CD4-positive, alpha-beta memory T cell (primary cell): Measurements from ENCODE around the gene MYL12B. TPM values are rescaled to one million over a fixed set of nuclear protein-coding genes. Genes with fewer than 3 reads are reported as not detected.

Experiments used
- CTCF ChIA-PET: fragments of 350-600 bp; sonication (Branson Sonifier 250); formaldehyde crosslinking; loops from one replicate; lab custom pipeline; 2021; ENCODE audit warnings: inconsistent platforms; ENCODE audit not compliant: partially characterized antibody; lab: Charles Lee
- POLR2A ChIA-PET: fragments of 350-600 bp; sonication (Branson Sonifier 250); formaldehyde crosslinking; loops from one replicate; lab custom pipeline; 2021; ENCODE audit not compliant: partially characterized antibody; lab: Charles Lee
- DNase-seq, 5 donors: peaks; one replicate each; pipeline versions ENCODE4 v3.0.0 to v3.0.0-alpha.2; 2020 to 2022; ENCODE audit warnings: mixed read lengths in 1 of 5
- H3K27ac ChIP-seq: one replicate; pipeline ENCODE4 v1.7.0; 2013; ENCODE audit warnings: low read depth, low read length
- H3K27me3 ChIP-seq: 2 replicates; pipeline ENCODE4 v1.7.0; 2013; ENCODE audit warnings: mild to moderate bottlenecking, low read length, moderate library complexity; ENCODE audit not compliant: insufficient read depth
- H3K36me3 ChIP-seq: 2 replicates; pipeline ENCODE4 v1.7.0; 2013; ENCODE audit warnings: mild to moderate bottlenecking, low read length, moderate library complexity; ENCODE audit not compliant: insufficient read depth
- H3K4me1 ChIP-seq: 2 replicates; pipeline ENCODE4 v1.7.0; 2013; ENCODE audit warnings: mild to moderate bottlenecking, low read length, moderate library complexity; ENCODE audit not compliant: insufficient read depth
- H3K4me3 ChIP-seq, 2 donors: one replicate each; pipeline ENCODE4 v1.7.0; 2013; ENCODE audit warnings: low read length in 2 of 2, mild to moderate bottlenecking in 1 of 2
- H3K9me3 ChIP-seq, 2 donors: one replicate each; pipeline ENCODE4 v1.7.0; 2013; ENCODE audit warnings: low read length in 2 of 2, control low read depth in 1 of 2; ENCODE audit not compliant: control insufficient read depth in 1 of 2
- H3K27ac Mint-ChIP-seq, 7 donors: one replicate each; pipeline ENCODE4 v1.8.0; 2020 to 2021; ENCODE audit warnings: mixed read lengths in 7 of 7, mild to moderate bottlenecking in 6 of 7, inconsistent platforms in 3 of 7, moderate library complexity in 3 of 7
- H3K27me3 Mint-ChIP-seq, 2 donors: one replicate each; pipeline ENCODE4 v1.8.0; 2020 to 2021; ENCODE audit warnings: mixed read lengths in 2 of 2
- H3K36me3 Mint-ChIP-seq, 2 donors: one replicate each; pipeline ENCODE4 v1.8.0; 2020 to 2021; ENCODE audit warnings: mixed read lengths in 2 of 2, inconsistent platforms in 1 of 2, mild to moderate bottlenecking in 1 of 2
- H3K4me1 Mint-ChIP-seq, 4 donors: one replicate each; pipeline ENCODE4 v1.8.0; 2020 to 2021; ENCODE audit warnings: mixed read lengths in 4 of 4, mild to moderate bottlenecking in 1 of 4
- H3K4me3 Mint-ChIP-seq, 8 donors: one replicate each; pipeline ENCODE4 v1.8.0; 2020 to 2021; ENCODE audit warnings: mixed read lengths in 8 of 8, mild to moderate bottlenecking in 7 of 8, moderate library complexity in 6 of 8, inconsistent platforms in 3 of 8
- H3K9me3 Mint-ChIP-seq, 8 donors: one replicate each; pipeline ENCODE4 v1.8.0; 2020 to 2021; ENCODE audit warnings: mixed read lengths in 8 of 8, mild to moderate bottlenecking in 5 of 8, inconsistent platforms in 3 of 8, moderate library complexity in 1 of 8
- intact Hi-C: fragments of 100-400 bp; cut with micrococcal nuclease; formaldehyde crosslinking; loops from one replicate; pipeline ENCODE4 v1.15.1; 2023
- polyA plus RNA-seq, 2 donors: library from polyadenylated mRNA; unstranded; fragments of 300-500 nt; fragmentation: Illumina TruSeq; gene quantifications; one replicate each; pipeline ENCODE4 v1.2.3, GENCODE V29; 2021
- total RNA-seq, 2 experiments: library from RNA; stranded (reverse); gene quantifications; one replicate each; pipeline ENCODE4 v1.2.3, GENCODE V29; 2021

MYL12B gene
- total and polyA plus RNA-seq, 4 experiments from 2014 or later, result 199 to 1,169 (median 590) TPM

GRCh38 chr18:3251963-3252277 lies 10.0 kb upstream of the MYL12B start:
- H3K27ac ChIP-seq, result peak overlapping the region; percentile 49
- intact Hi-C loops, result no loop called here
- H3K9me3 ChIP-seq, result no peaks in the 10 kb centered on the region
- Mint-ChIP-seq H3K27me3 (no peaks in the 10 kb centered on the region), H3K9me3 (no peaks in the 10 kb centered on the region), H3K27ac (peak overlapping the region; percentile 48 to 85 (median 76)), H3K4me1 (peaks cover 47 to 87% (median 56%) of the 10 kb centered on the region in 4 donors), H3K4me3 (peak overlapping the region; percentile 32 to 85 (median 72)), H3K36me3 (peaks cover 54 to 71% of the 10 kb centered on the region in 2 donors)
- no peak for DNase-seq
- ChIA-PET POLR2A (interaction anchor here (0.6 to 11.6 kb wide), 8 partner anchors 11 to 408 kb away, joined by 3 to 418 read pairs (median 4); partner anchors contain the start of gene MYL12B), CTCF (interaction anchor here (0.8 to 1.8 kb wide), 7 partner anchors 11 to 415 kb away, joined by 3 to 5 read pairs (median 3); no protein-coding TSS in a partner anchor)
- no peaks in the 10 kb centered on the region for H3K27me3 ChIP-seq
- peaks cover 75% of the 10 kb centered on the region for H3K4me1 ChIP-seq
- H3K4me3 ChIP-seq, result peak overlapping the region in 1 of 2 donors; percentile 23
- H3K36me3 ChIP-seq, result peaks cover 55% of the 10 kb centered on the region

GRCh38 chr18:3252843-3253242 lies 9.1 kb upstream of the MYL12B start:
- ChIA-PET CTCF (interaction anchor here (0.9 to 1.3 kb wide), 3 partner anchors 258 to 414 kb away, joined by 3 to 4 read pairs (median 3); no protein-coding TSS in a partner anchor), POLR2A (interaction anchor here (1.3 to 11.6 kb wide), 4 partner anchors 10 to 352 kb away, joined by 4 to 418 read pairs (median 6); partner anchors contain the start of gene MYL12B)
- H3K9me3 Mint-ChIP-seq, result no peaks in the 10 kb centered on the region
- peak overlapping the region; percentile 31 to 89 (median 77) for H3K27ac Mint-ChIP-seq
- peak overlapping the region; percentile 60 to 85 (median 71) for H3K4me3 Mint-ChIP-seq
- peaks cover 53 to 89% (median 65%) of the 10 kb centered on the region in 4 donors for H3K4me1 Mint-ChIP-seq
- peak overlapping the region; percentile 52 for H3K27ac ChIP-seq
- H3K9me3 ChIP-seq, result no peaks in the 10 kb centered on the region
- peaks cover 64% of the 10 kb centered on the region for H3K36me3 ChIP-seq
- H3K4me1 ChIP-seq, result peaks cover 84% of the 10 kb centered on the region
- peak overlapping the region; percentile 10 to 39 for H3K4me3 ChIP-seq
- peaks cover 63 to 75% of the 10 kb centered on the region in 2 donors for H3K36me3 Mint-ChIP-seq
- no peaks in the 10 kb centered on the region for H3K27me3 ChIP-seq
- no peaks in the 10 kb centered on the region for H3K27me3 Mint-ChIP-seq
- intact Hi-C loops, result no loop called here
- DNase-seq, result no peak

- ChIA-PET POLR2A (interaction anchor here (0.7 to 11.6 kb wide), 4 partner anchors 8 to 351 kb away, joined by 4 to 418 read pairs (median 19); partner anchors contain the start of genes MYL12A and MYL12B), CTCF (interaction anchor here (1.0 to 1.3 kb wide), 2 partner anchors 43 to 411 kb away, joined by 3 to 4 read pairs; no protein-coding TSS in a partner anchor)
- Histone ChIP-seq H3K4me3 (no peak overlapping the region), H3K9me3 (no peaks in the 10 kb centered on the region), H3K27me3 (no peaks in the 10 kb centered on the region), H3K4me1 (peaks cover 99% of the 10 kb centered on the region), H3K27ac (peak overlapping the region; percentile 38), H3K36me3 (peaks cover 69% of the 10 kb centered on the region)
- no peaks in the 10 kb centered on the region for H3K9me3 Mint-ChIP-seq
- DNase-seq, result no peak
- peak overlapping the region in 6 of 8 donors; percentile 6 to 69 (median 34) for H3K4me3 Mint-ChIP-seq
- H3K4me1 Mint-ChIP-seq, result peaks cover 67 to 92% (median 80%) of the 10 kb centered on the region in 4 donors
- intact Hi-C loops, result no loop called here
- peak overlapping the region; percentile 24 to 99 (median 86) for H3K27ac Mint-ChIP-seq
- no peaks in the 10 kb centered on the region for H3K27me3 Mint-ChIP-seq
- H3K36me3 Mint-ChIP-seq, result peaks cover 61 to 76% of the 10 kb centered on the region in 2 donors
Measured at GRCh38 chr18:3254725-3255124, 7.2 kb upstream of the MYL12B start.

GRCh38 chr18:3255611-3256165 lies 6.2 kb upstream of the MYL12B start:
- Histone ChIP-seq H3K4me3 (no peak overlapping the region), H3K4me1 (peaks cover 100% of the 10 kb centered on the region), H3K27me3 (no peaks in the 10 kb centered on the region), H3K36me3 (peaks cover 61% of the 10 kb centered on the region), H3K27ac (peak overlapping the region; percentile 38), H3K9me3 (no peaks in the 10 kb centered on the region)
- DNase-seq, result no peak
- ChIA-PET CTCF (interaction anchor here (1.0 kb wide), 1 partner anchor 410 kb away, joined by 4 read pairs; no protein-coding TSS in a partner anchor), POLR2A (interaction anchor here (0.7 to 11.6 kb wide), 6 partner anchors 7 to 350 kb away, joined by 3 to 418 read pairs (median 4); partner anchors contain the start of genes MYL12A and MYL12B)
- H3K4me1 Mint-ChIP-seq, result peaks cover 66 to 95% (median 81%) of the 10 kb centered on the region in 4 donors
- H3K27me3 Mint-ChIP-seq, result no peaks in the 10 kb centered on the region
- H3K27ac Mint-ChIP-seq, result peak overlapping the region; percentile 38 to 99 (median 79)
- peak overlapping the region in 5 of 8 donors; percentile 13 to 62 (median 51) for H3K4me3 Mint-ChIP-seq
- H3K9me3 Mint-ChIP-seq, result no peaks in the 10 kb centered on the region
- intact Hi-C loops, result no loop called here
- H3K36me3 Mint-ChIP-seq, result peaks cover 56 to 72% of the 10 kb centered on the region in 2 donors

GRCh38 chr18:3256693-3257626 lies 5.0 kb upstream of the MYL12B start:
- Histone ChIP-seq H3K27ac (no peak overlapping the region), H3K9me3 (no peaks in the 10 kb centered on the region), H3K27me3 (no peaks in the 10 kb centered on the region), H3K4me1 (peaks cover 93% of the 10 kb centered on the region), H3K36me3 (peaks cover 61% of the 10 kb centered on the region), H3K4me3 (no peak overlapping the region)
- Mint-ChIP-seq H3K4me1 (peaks cover 61 to 96% (median 77%) of the 10 kb centered on the region in 4 donors), H3K4me3 (peak overlapping the region in 2 of 8 donors; percentile 24 to 27), H3K27ac (peak overlapping the region; percentile 31 to 99 (median 74)), H3K27me3 (no peaks in the 10 kb centered on the region), H3K36me3 (peaks cover 54 to 78% of the 10 kb centered on the region in 2 donors), H3K9me3 (no peaks in the 10 kb centered on the region)
- ChIA-PET POLR2A (interaction anchor here (1.1 to 3.3 kb wide), 4 partner anchors 10 to 337 kb away, joined by 3 to 34 read pairs (median 4); partner anchors contain the start of gene MYL12A), CTCF (no interaction called here)
- intact Hi-C loops, result no loop called here
- no peak for DNase-seq

- peaks cover 54 to 76% of the 10 kb centered on the region in 2 donors for H3K36me3 Mint-ChIP-seq
- Histone ChIP-seq H3K9me3 (no peaks in the 10 kb centered on the region), H3K4me3 (no peak overlapping the region), H3K27me3 (no peaks in the 10 kb centered on the region), H3K36me3 (peaks cover 60% of the 10 kb centered on the region), H3K27ac (no peak overlapping the region), H3K4me1 (peaks cover 86% of the 10 kb centered on the region)
- intact Hi-C loops, result no loop called here
- no peaks in the 10 kb centered on the region for H3K27me3 Mint-ChIP-seq
- DNase-seq, result no peak
- CTCF ChIA-PET, result no interaction called here
- H3K4me1 Mint-ChIP-seq, result peaks cover 56 to 91% (median 72%) of the 10 kb centered on the region in 4 donors
- H3K4me3 Mint-ChIP-seq, result peak overlapping the region in 1 of 8 donors; percentile 24
- POLR2A ChIA-PET, result interaction anchor here (3.3 kb wide), 1 partner anchor 11 kb away, joined by 34 read pairs; the partner anchor contains the start of gene MYL12A
- peak overlapping the region in 5 of 7 donors; percentile 12 to 99 (median 79) for H3K27ac Mint-ChIP-seq
- H3K9me3 Mint-ChIP-seq, result no peaks in the 10 kb centered on the region
Measured at GRCh38 chr18:3257627-3258120, 4.3 kb upstream of the MYL12B start.
